Sigmoid colon (tissue), 4 donors: ENCODE results near the gene PIK3IP1.

Source experiments
- CTCF ChIP-seq, 4 experiments: fragments of 450-650 bp in 3 of 4; fragments of 200-600 bp in 1 of 4; IDR thresholded peaks; one replicate each; pipeline ENCODE4 v1.5.1; 2016 to 2019; ENCODE audit warnings: antibody characterized with exemption in 4 of 4, mild to moderate bottlenecking in 3 of 4, moderate library complexity in 2 of 4
- EP300 ChIP-seq, 4 donors: sonication (generic); formaldehyde crosslinking; IDR thresholded peaks; one replicate each; pipeline ENCODE4 v1.6.1; 2017; ENCODE audit warnings: antibody characterized with exemption in 4 of 4
- POLR2A ChIP-seq, 2 donors: fragments of 450-650 bp; IDR thresholded peaks; one replicate each; pipeline ENCODE4 v1.6.1; 2016; ENCODE audit warnings: antibody characterized with exemption in 2 of 2, mild to moderate bottlenecking in 2 of 2, moderate library complexity in 2 of 2
- POLR2AphosphoS5 ChIP-seq, 4 donors: sonication (generic); formaldehyde crosslinking; IDR thresholded peaks; one replicate each; pipeline ENCODE4 v1.6.1; 2017; ENCODE audit warnings: antibody characterized with exemption in 4 of 4

- TF ChIP-seq POLR2A (IDR thresholded peaks at IDR 0.05) (no peak), POLR2AphosphoS5 (IDR thresholded peaks at IDR 0.05) (no peak), EP300 (IDR thresholded peaks at IDR 0.05) (no peak), CTCF (IDR thresholded peaks at IDR 0.05) (no peak)
Observed at GRCh38 chr22:31321421-31321820, 29.1 kb upstream of the PIK3IP1 start.
